ENCODE results near the gene STRIP1. TPM values are rescaled to one million over a fixed set of nuclear protein-coding genes. Genes with fewer than 3 reads are reported as not detected.
A peak's percentile ranks its signal among the peaks of the same experiment; 100 is the strongest.

STRIP1 gene
- total and polyA plus RNA-seq, 2 of the 8 experiments (the other 6 are each of a cell fraction or from before 2014, with no cell fraction given), result 21.3 to 45.6 TPM

GRCh38 chr1:110006516-110006915 lies 27.9 kb upstream of the STRIP1 start:
- DNase-seq (ENCODE audit: low read depth in 1 of 2, low spot score in 2 of 2), result no peak
- Histone ChIP-seq H3K9ac (replicated peaks in 1 of 4; ENCODE audit: extremely low read depth in 1 of 4, low read depth in 3 of 4, low read length in 3 of 4) (no peak overlapping the region; a peak in 1 of 7 replicates), H3K14ac (ENCODE audit: insufficient read length) (no peak overlapping the region), H3K23ac (ENCODE audit: insufficient read length) (no peak overlapping the region), H2BK120ac (replicated peaks; ENCODE audit: low read depth, low read length) (no peak overlapping the region), H3K4me1 (replicated peaks in 1 of 4; ENCODE audit: control insufficient read depth in 3 of 4, insufficient read depth in 4 of 4, low read length in 3 of 4) (peaks cover 9 to 25% (median 19%) of the 10 kb centered on the region in 4 experiments; a peak in 6 of 7 replicates), H3K18ac (ENCODE audit: extremely low read depth, low read length) (no peak overlapping the region), H3K56ac (replicated peaks; ENCODE audit: insufficient read length, low read depth, low read length) (no peak overlapping the region), H4K91ac (replicated peaks; ENCODE audit: insufficient read length, low read length) (no peak overlapping the region), H3K79me2 (ENCODE audit: control insufficient read depth in 1 of 2, insufficient read depth in 2 of 2, low read length in 2 of 2) (peaks cover 0 to 37% of the 10 kb centered on the region in 2 experiments; a peak in 2 of 4 replicates), H3K23me2 (ENCODE audit: low read depth, low read length) (no peaks in the 10 kb centered on the region), H2AK5ac (ENCODE audit: low read depth, low read length) (no peak overlapping the region), H2BK5ac (ENCODE audit: low read depth, low read length) (no peak overlapping the region), H3K27ac (ENCODE audit: low read depth, low read length) (no peak overlapping the region), H3K79me1 (ENCODE audit: low read depth, low read length) (no peaks in the 10 kb centered on the region; the same call in 1 of the 2 replicates), H4K20me1 (replicated peaks in 1 of 2; ENCODE audit: control insufficient read depth in 1 of 2, insufficient read depth in 2 of 2, low read length in 2 of 2) (peaks cover 0 to 3% of the 10 kb centered on the region in 2 experiments), H3K4me3 (ENCODE audit: extremely low read depth in 1 of 4, insufficient read depth in 2 of 4, low read depth in 3 of 4, low read length in 4 of 4) (no peak overlapping the region), H2BK12ac (ENCODE audit: low read depth, low read length) (no peak overlapping the region), H3K9me3 (ENCODE audit: insufficient read depth in 2 of 2, low read depth in 1 of 2, low read length in 1 of 2) (no peaks in the 10 kb centered on the region), H3K36me3 (ENCODE audit: control insufficient read depth in 2 of 4, insufficient read depth in 4 of 4, low read length in 3 of 4) (peaks cover 9 to 24% (median 15%) of the 10 kb centered on the region in 4 experiments), H2BK15ac (ENCODE audit: low read length) (no peak overlapping the region), H3K4me2 (ENCODE audit: insufficient read depth in 1 of 2, low read depth in 2 of 2, low read length in 2 of 2) (peak overlapping the region in 1 of 2 experiments; percentile 43; a peak in 1 of 4 replicates), H4K8ac (ENCODE audit: extremely low read depth, insufficient read depth, low read length) (no peak overlapping the region), H2AFZ (ENCODE audit: low read length) (no peak overlapping the region), H2BK20ac (ENCODE audit: low read length) (no peak overlapping the region), H4K5ac (ENCODE audit: insufficient read length, low read depth, low read length) (no peak overlapping the region), H3K27me3 (replicated peaks in 1 of 4; ENCODE audit: control insufficient read depth in 3 of 4, extremely low read depth in 1 of 4, insufficient read depth in 3 of 4, low read length in 3 of 4) (no peaks in the 10 kb centered on the region), H3K4ac (replicated peaks; ENCODE audit: insufficient read length, low read depth, low read length) (no peak overlapping the region)
- CTCF ChIA-PET (ENCODE audit: partially characterized antibody), result interaction anchor here (0.5 to 3.4 kb wide), 11 partner anchors 14 to 233 kb away, joined by 3 to 23 read pairs (median 5); partner anchors contain the start of gene AHCYL1
- 73% methylated on average over 1 of the region's 1 CpG; no CpG with 5 or more reads in 1 of the 2 experiments for WGBS, 2 experiments (ENCODE audit: extremely low coverage in 1 of 2, insufficient coverage in 1 of 2, insufficient read length in 1 of 2, insufficient replicate concordance in 2 of 2, low coverage in 1 of 2, low lambda C conversion rate in 2 of 2, missing lambda C conversion rate in 1 of 2)
- POLR2A ChIA-PET (ENCODE audit: partially characterized antibody), result interaction anchor here (0.9 to 2.1 kb wide), 4 partner anchors 13 to 22 kb away, joined by 3 to 12 read pairs (median 4); partner anchors contain the start of gene AHCYL1
- FAIRE-seq, result no peak
- TF ChIP-seq SIRT6 (IDR thresholded peaks at IDR 0.05; ENCODE audit: low read length), result no peak
- no peak for TF ChIP-seq HDAC2 (IDR thresholded peaks at IDR 0.05; ENCODE audit: borderline replicate concordance in 1 of 2, low read depth in 2 of 2, low read length in 2 of 2)
- no peak for TF ChIP-seq GABPA (IDR thresholded peaks at IDR 0.05; ENCODE audit: borderline replicate concordance, insufficient read depth, low read length)
- TF ChIP-seq SP2 (IDR thresholded peaks at IDR 0.05; ENCODE audit: low read length), result no peak
- TF ChIP-seq MAFK (IDR thresholded peaks at IDR 0.05; ENCODE audit: low read depth, low read length), result no peak
- TF ChIP-seq CTBP2 (IDR thresholded peaks at IDR 0.05; ENCODE audit: borderline replicate concordance, insufficient read depth, insufficient read length, low read length), result no peak
- TF ChIP-seq SAP30 (IDR thresholded peaks at IDR 0.05; ENCODE audit: insufficient read depth, insufficient replicate concordance, low read length), result no peak
- no peak for TF ChIP-seq ASH2L (IDR thresholded peaks at IDR 0.05; ENCODE audit: low read length)
